ENCODE data around the gene KCNQ1OT1. TPM values are rescaled to one million over a fixed set of nuclear protein-coding genes. Genes with fewer than 3 reads are reported as not detected.

KCNQ1OT1 gene
- total RNA-seq, 1 experiment from 2014 or later: 1.3 TPM

DNA sequence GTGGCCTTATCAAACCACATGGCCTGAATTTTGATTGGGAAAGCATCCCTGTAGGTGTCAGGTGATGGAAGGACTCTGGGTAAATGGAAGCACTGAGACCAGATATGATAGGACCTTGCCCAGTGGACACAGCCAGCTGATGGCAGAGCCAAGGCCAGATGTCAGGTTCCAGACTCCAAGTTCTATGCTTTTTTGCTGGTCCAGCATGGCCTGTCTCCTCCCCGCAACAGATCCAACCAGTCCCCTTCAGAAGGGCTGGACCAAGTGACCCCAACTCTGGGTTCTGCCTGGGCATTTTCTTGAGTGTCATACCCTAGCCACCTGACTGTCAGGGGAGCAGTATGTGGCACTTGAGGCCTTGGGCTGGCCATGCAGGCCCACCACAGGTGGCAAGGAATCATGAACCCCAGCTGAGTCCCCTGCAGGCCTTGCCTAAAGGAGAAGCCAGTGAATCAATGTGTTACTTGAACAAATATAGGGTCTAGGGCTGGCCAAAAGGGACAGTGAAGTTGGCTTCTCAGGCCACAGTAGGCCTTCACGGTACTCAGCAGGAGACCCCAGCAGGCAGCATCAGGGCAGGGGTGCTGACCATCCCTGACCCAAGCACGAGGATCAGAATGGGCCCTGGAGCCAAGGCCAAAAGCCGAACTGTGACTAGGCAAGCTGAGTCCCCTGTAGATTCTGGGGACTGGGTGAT is 27.1 kb downstream of the KCNQ1OT1 start:
- TF ChIP-seq, protein P1, sequence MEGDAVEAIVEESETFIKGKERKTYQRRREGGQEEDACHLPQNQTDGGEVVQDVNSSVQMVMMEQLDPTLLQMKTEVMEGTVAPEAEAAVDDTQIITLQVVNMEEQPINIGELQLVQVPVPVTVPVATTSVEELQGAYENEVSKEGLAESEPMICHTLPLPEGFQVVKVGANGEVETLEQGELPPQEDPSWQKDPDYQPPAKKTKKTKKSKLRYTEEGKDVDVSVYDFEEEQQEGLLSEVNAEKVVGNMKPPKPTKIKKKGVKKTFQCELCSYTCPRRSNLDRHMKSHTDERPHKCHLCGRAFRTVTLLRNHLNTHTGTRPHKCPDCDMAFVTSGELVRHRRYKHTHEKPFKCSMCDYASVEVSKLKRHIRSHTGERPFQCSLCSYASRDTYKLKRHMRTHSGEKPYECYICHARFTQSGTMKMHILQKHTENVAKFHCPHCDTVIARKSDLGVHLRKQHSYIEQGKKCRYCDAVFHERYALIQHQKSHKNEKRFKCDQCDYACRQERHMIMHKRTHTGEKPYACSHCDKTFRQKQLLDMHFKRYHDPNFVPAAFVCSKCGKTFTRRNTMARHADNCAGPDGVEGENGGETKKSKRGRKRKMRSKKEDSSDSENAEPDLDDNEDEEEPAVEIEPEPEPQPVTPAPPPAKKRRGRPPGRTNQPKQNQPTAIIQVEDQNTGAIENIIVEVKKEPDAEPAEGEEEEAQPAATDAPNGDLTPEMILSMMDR (IDR thresholded peaks at IDR 0.05; ENCODE audit: unreplicated experiment): no peak
- Mint-ChIP-seq H3K9me3 (ENCODE audit: unreplicated experiment) (no peaks in the 10 kb centered on the region), H3K4me3 (ENCODE audit: unreplicated experiment) (no peak overlapping the region), H3K27ac (ENCODE audit: low read depth, unreplicated experiment) (no peak overlapping the region), H3K36me3 (ENCODE audit: insufficient read depth, unreplicated experiment) (peaks cover 12% of the 10 kb centered on the region), H3K4me1 (ENCODE audit: insufficient read depth, unreplicated experiment) (no peaks in the 10 kb centered on the region), H3K27me3 (ENCODE audit: insufficient read depth, unreplicated experiment) (no peaks in the 10 kb centered on the region)
- intact Hi-C loops (cut with micrococcal nuclease): no loop called here
- no TSS peak for BruUV-seq (replicated peaks)
- no peak for DNase-seq (ENCODE audit: unreplicated experiment)
- CTCF ChIA-PET: interaction anchor here (0.6 to 1.0 kb wide), 3 partner anchors 17 to 276 kb away, joined by 3 read pairs; no protein-coding TSS in a partner anchor
- POLR2A ChIA-PET: interaction anchor here (1.2 kb wide), 1 partner anchor 206 kb away, joined by 3 read pairs; no protein-coding TSS in a partner anchor

DNA sequence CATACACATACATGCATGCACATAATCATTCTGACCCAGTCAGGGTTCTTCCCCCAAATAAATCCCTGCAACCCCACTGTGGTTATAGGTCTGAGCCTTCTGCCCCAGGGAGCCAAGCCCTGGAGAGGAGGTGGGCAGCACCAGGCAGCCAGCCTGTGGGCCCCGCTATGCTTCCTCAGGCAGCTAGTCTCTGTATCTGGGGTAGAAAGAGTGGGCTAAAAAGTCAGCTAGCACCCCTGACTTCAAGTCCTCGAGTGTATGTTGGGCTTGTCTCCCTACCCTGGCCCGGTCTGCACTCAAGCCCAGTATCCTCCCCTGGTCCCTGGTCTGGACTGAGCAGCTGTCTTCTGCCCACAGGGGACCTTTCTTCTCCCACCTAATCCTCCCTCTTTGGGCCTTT is 28.0 kb downstream of the KCNQ1OT1 start:
- intact Hi-C loops (cut with micrococcal nuclease): no loop called here
- Mint-ChIP-seq H3K27ac (ENCODE audit: low read depth, unreplicated experiment) (no peak overlapping the region), H3K4me3 (ENCODE audit: unreplicated experiment) (no peak overlapping the region), H3K4me1 (ENCODE audit: insufficient read depth, unreplicated experiment) (no peaks in the 10 kb centered on the region), H3K36me3 (ENCODE audit: insufficient read depth, unreplicated experiment) (peaks cover 12% of the 10 kb centered on the region), H3K9me3 (ENCODE audit: unreplicated experiment) (no peaks in the 10 kb centered on the region), H3K27me3 (ENCODE audit: insufficient read depth, unreplicated experiment) (no peaks in the 10 kb centered on the region)
- CTCF ChIA-PET: interaction anchor here (0.7 kb wide), 2 partner anchors 23 to 275 kb away, joined by 3 read pairs; no protein-coding TSS in a partner anchor
- DNase-seq (ENCODE audit: unreplicated experiment): no peak
- POLR2A ChIA-PET: interaction anchor here (1.2 kb wide), 1 partner anchor 207 kb away, joined by 3 read pairs; no protein-coding TSS in a partner anchor
- TF ChIP-seq, protein P1 (IDR thresholded peaks at IDR 0.05; ENCODE audit: unreplicated experiment): no peak
- BruUV-seq (replicated peaks): no TSS peak

DNA sequence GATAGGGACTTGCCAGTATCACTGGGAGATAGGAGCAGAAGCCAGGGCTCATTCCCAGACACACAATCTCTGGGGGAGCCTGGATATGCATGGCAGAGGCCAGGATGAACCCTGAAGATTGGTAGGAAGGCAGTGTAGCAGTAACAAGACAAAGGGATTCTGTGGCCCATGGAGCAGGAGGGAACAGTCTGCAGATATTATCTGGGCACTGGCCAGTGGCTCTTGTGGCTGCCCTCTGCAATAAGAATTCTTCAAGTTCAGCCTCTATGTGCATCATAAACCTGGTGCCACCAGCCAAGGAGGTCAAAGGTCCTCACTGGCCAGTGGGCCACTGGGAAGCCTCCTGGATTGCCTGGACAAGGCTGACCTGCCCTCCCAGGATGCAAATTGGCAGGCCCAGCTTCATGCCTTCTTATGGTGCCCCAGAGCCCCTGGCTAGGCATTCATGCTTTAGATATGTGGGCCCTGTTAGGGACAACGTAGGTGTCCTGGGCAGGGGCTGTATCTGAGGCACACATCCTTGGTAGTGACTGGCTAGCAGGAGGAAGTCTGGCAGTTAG is 29.2 kb downstream of the KCNQ1OT1 start:
- no peak overlapping the region for H3K4me3 Mint-ChIP-seq (ENCODE audit: unreplicated experiment)

More for the DNA sequence above, 29.2 kb downstream of the KCNQ1OT1 start:
- POLR2A ChIA-PET: no interaction called here
- H3K27me3 Mint-ChIP-seq (ENCODE audit: insufficient read depth, unreplicated experiment): no peaks in the 10 kb centered on the region
- peaks cover 11% of the 10 kb centered on the region for H3K36me3 Mint-ChIP-seq (ENCODE audit: insufficient read depth, unreplicated experiment)
- intact Hi-C loops (cut with micrococcal nuclease): no loop called here
- CTCF ChIA-PET: no interaction called here
- TF ChIP-seq, protein P1 (IDR thresholded peaks at IDR 0.05; ENCODE audit: unreplicated experiment): no peak
- H3K9me3 Mint-ChIP-seq (ENCODE audit: unreplicated experiment): no peaks in the 10 kb centered on the region
- DNase-seq (ENCODE audit: unreplicated experiment): no peak
- no TSS peak for BruUV-seq (replicated peaks)
- H3K27ac Mint-ChIP-seq (ENCODE audit: low read depth, unreplicated experiment): no peak overlapping the region
- H3K4me1 Mint-ChIP-seq (ENCODE audit: insufficient read depth, unreplicated experiment): no peaks in the 10 kb centered on the region
